ENCODE data around the gene SMARCA1.

The SMARCA1 gene

GRCh38 chrX:129404670-129405008, 118.7 kb downstream of the SMARCA1 start:
- H3K4me3 ChIP-seq (ENCODE audit: low read length): no peak overlapping the region
- H3K27me3 ChIP-seq (ENCODE audit: insufficient read depth, low read length): no peaks in the 10 kb centered on the region

GRCh38 chrX:129403974-129404669, 119.2 kb downstream of the SMARCA1 start:
- Histone ChIP-seq H3K4me1 (ENCODE audit: insufficient read depth, low read length) (peaks cover 3% of the 10 kb centered on the region), H2AFZ (ENCODE audit: low read depth, low read length) (no peak overlapping the region), H3K27me3 (ENCODE audit: insufficient read depth, low read length) (no peaks in the 10 kb centered on the region)

More at GRCh38 chrX:129404670-129405008, 118.7 kb downstream of the SMARCA1 start:
- no peaks in the 10 kb centered on the region for H3K9me3 ChIP-seq (ENCODE audit: low read length)
- H3K36me3 ChIP-seq (ENCODE audit: insufficient read depth, low read length): no peaks in the 10 kb centered on the region
- no peak overlapping the region for H2AFZ ChIP-seq (ENCODE audit: low read depth, low read length)
- H3K4me1 ChIP-seq (ENCODE audit: insufficient read depth, low read length): peaks cover 3% of the 10 kb centered on the region

More at GRCh38 chrX:129403974-129404669, 119.2 kb downstream of the SMARCA1 start:
- Histone ChIP-seq H3K36me3 (ENCODE audit: insufficient read depth, low read length) (no peaks in the 10 kb centered on the region), H3K4me3 (ENCODE audit: low read length) (no peak overlapping the region), H3K9me3 (ENCODE audit: low read length) (no peaks in the 10 kb centered on the region)
